ENCODE measurements around the gene MDM1.

Gene MDM1

GRCh38 chr12:68331869-68332727, at the start of gene MDM1:
Gene MDM1, minus strand, starts transcription at chr12:68332362. Its CDS starts 117 bp downstream, at chr12:68332245.
- peak; percentile 90 to 95 for DNase-seq (ENCODE audit: low read depth in 2 of 2)

- DNase-seq (ENCODE audit: low read depth in 2 of 2) = no peak
Measured at GRCh38 chr12:68381476-68382219, 49.5 kb upstream of the MDM1 start.

GRCh38 chr12:68378872-68379606, 46.9 kb upstream of the MDM1 start:
- no peak for DNase-seq (ENCODE audit: low read depth in 2 of 2)

- no peak for DNase-seq (ENCODE audit: low read depth in 2 of 2)
Measured at GRCh38 chr12:68377881-68378280, 45.7 kb upstream of the MDM1 start.

GRCh38 chr12:68376901-68377300, 44.7 kb upstream of the MDM1 start:
- no peak for DNase-seq (ENCODE audit: low read depth in 2 of 2)

- DNase-seq (ENCODE audit: low read depth in 2 of 2) = no peak
Measured at GRCh38 chr12:68375756-68376695, 43.9 kb upstream of the MDM1 start.

- DNase-seq (ENCODE audit: low read depth in 2 of 2) = peak in 1 of 2 donors; percentile 44
Measured at GRCh38 chr12:68374307-68374982, 42.3 kb upstream of the MDM1 start.

- DNase-seq (ENCODE audit: low read depth in 2 of 2) = no peak
Measured at GRCh38 chr12:68370667-68371066, 38.5 kb upstream of the MDM1 start.

- DNase-seq (ENCODE audit: low read depth in 2 of 2) = no peak
Measured at GRCh38 chr12:68370006-68370590, 37.9 kb upstream of the MDM1 start.

- no peak for DNase-seq (ENCODE audit: low read depth in 2 of 2)
Measured at GRCh38 chr12:68368327-68368726, 36.2 kb upstream of the MDM1 start.

GRCh38 chr12:68367903-68368302, 35.7 kb upstream of the MDM1 start:
- no peak for DNase-seq (ENCODE audit: low read depth in 2 of 2)

GRCh38 chr12:68367116-68367515, 35.0 kb upstream of the MDM1 start:
- no peak for DNase-seq (ENCODE audit: low read depth in 2 of 2)

- peak; percentile 65 to 71 for DNase-seq (ENCODE audit: low read depth in 2 of 2)
Measured at GRCh38 chr12:68364893-68365725, 32.9 kb upstream of the MDM1 start.

- DNase-seq (ENCODE audit: low read depth in 2 of 2) = no peak
Measured at GRCh38 chr12:68364328-68364727, 32.2 kb upstream of the MDM1 start.

GRCh38 chr12:68361953-68362352, 29.8 kb upstream of the MDM1 start:
- no peak for DNase-seq (ENCODE audit: low read depth in 2 of 2)

GRCh38 chr12:68359674-68360073, 27.5 kb upstream of the MDM1 start:
- no peak for DNase-seq (ENCODE audit: low read depth in 2 of 2)

GRCh38 chr12:68358532-68359485, 26.6 kb upstream of the MDM1 start:
- DNase-seq (ENCODE audit: low read depth in 2 of 2) = peak in 1 of 2 donors; percentile 35

- no peak for DNase-seq (ENCODE audit: low read depth in 2 of 2)
Measured at GRCh38 chr12:68356986-68357385, 24.8 kb upstream of the MDM1 start.
